Suprapubic skin (tissue), 4 donors: Measurements from ENCODE around the gene CYSRT1. TPM values are rescaled to one million over a fixed set of nuclear protein-coding genes. Genes with fewer than 3 reads are reported as not detected.
A peak's percentile ranks its signal among the peaks of the same experiment; 100 is the strongest.

Source experiments
- DNase-seq, 2 donors: peaks; one replicate each; pipeline ENCODE4 v3.0.0-alpha.2; 2019; ENCODE audit warnings: low spot score in 2 of 2
- H3K27ac ChIP-seq: fragments of 200-600 bp; sonication (generic); one replicate; pipeline ENCODE4 v1.5.1; 2019
- H3K27me3 ChIP-seq: fragments of 200-600 bp; sonication (generic); one replicate; pipeline ENCODE4 v1.5.1; 2019
- H3K36me3 ChIP-seq: fragments of 200-600 bp; sonication (generic); one replicate; pipeline ENCODE4 v1.5.1; 2019
- H3K4me1 ChIP-seq: fragments of 200-600 bp; sonication (generic); one replicate; pipeline ENCODE4 v1.5.1; 2019
- H3K4me3 ChIP-seq: fragments of 200-600 bp; sonication (generic); one replicate; pipeline ENCODE4 v1.5.1; 2019; ENCODE audit warnings: mild to moderate bottlenecking
- H3K9me3 ChIP-seq: fragments of 200-600 bp; sonication (generic); one replicate; pipeline ENCODE4 v1.5.1; 2019
- CTCF ChIP-seq, 2 donors: fragments of 200-600 bp in 1 of 2; fragments of 450-650 bp in 1 of 2; sonication (generic) in 1 of 2; IDR thresholded peaks; one replicate each; pipeline ENCODE4 v1.5.1; 2016 to 2019; ENCODE audit warnings: antibody characterized with exemption in 2 of 2, mild to moderate bottlenecking in 1 of 2, moderate library complexity in 1 of 2
- EP300 ChIP-seq: sonication (generic); formaldehyde crosslinking; IDR thresholded peaks from one replicate; pipeline ENCODE4 v1.6.1; 2017; ENCODE audit warnings: antibody characterized with exemption
- POLR2A ChIP-seq, 2 donors: fragments of 450-650 bp; IDR thresholded peaks; one replicate each; pipeline ENCODE4 v1.6.1; 2017; ENCODE audit warnings: antibody characterized with exemption in 2 of 2, mild to moderate bottlenecking in 2 of 2, moderate library complexity in 2 of 2
- POLR2AphosphoS5 ChIP-seq, 3 donors: sonication (generic); formaldehyde crosslinking; IDR thresholded peaks; one replicate each; pipeline ENCODE4 v1.6.1; 2017; ENCODE audit warnings: antibody characterized with exemption in 3 of 3
- WGBS: methylation state at CpG from one replicate; pipeline ENCODE4 v1.1.5; 2018; 5-methylcytosine and 5-hydroxymethylcytosine counted together
- total RNA-seq, 4 donors: library from RNA; depleted of rRNA; stranded (reverse); fragments of >200 nt; gene quantifications; one replicate each; pipeline ENCODE4 v1.1.0, GENCODE V29; 2016

Gene CYSRT1
- total RNA-seq, 4 donors from 2014 or later = 22.8 to 65.7 (median 44.2) TPM

- DNase-seq = no peak
- Histone ChIP-seq H3K27ac (no peak overlapping the region), H3K4me3 (no peak overlapping the region), H3K36me3 (no peaks in the 10 kb centered on the region), H3K4me1 (peaks cover 58% of the 10 kb centered on the region), H3K9me3 (no peaks in the 10 kb centered on the region), H3K27me3 (no peaks in the 10 kb centered on the region)
- 94% methylated on average over 14 of the region's 52 CpGs for WGBS
- TF ChIP-seq EP300 = no peak
- TF ChIP-seq CTCF (IDR thresholded peaks at IDR 0.05) = no peak
- no peak for TF ChIP-seq POLR2AphosphoS5 (IDR thresholded peaks at IDR 0.05)
- TF ChIP-seq POLR2A (IDR thresholded peaks at IDR 0.05) = no peak
Measured at GRCh38 chr9:137220317-137221094, 4.5 kb upstream of the CYSRT1 start.

- H3K9me3 ChIP-seq = no peaks in the 10 kb centered on the region
- no peak for DNase-seq
- no peak overlapping the region for H3K4me3 ChIP-seq
- WGBS = no CpG with 5 or more reads among the region's 14 CpGs
- H3K36me3 ChIP-seq = no peaks in the 10 kb centered on the region
- H3K27ac ChIP-seq = no peak overlapping the region
- TF ChIP-seq POLR2A (IDR thresholded peaks at IDR 0.05) = no peak
- TF ChIP-seq CTCF (IDR thresholded peaks at IDR 0.05) = no peak
- H3K27me3 ChIP-seq = no peaks in the 10 kb centered on the region
- H3K4me1 ChIP-seq = peaks cover 64% of the 10 kb centered on the region
Measured at GRCh38 chr9:137221095-137221505, 3.9 kb upstream of the CYSRT1 start.

- WGBS = no CpG with 5 or more reads among the region's 61 CpGs
- Histone ChIP-seq H3K4me3 (peak overlapping the region; percentile 63), H3K4me1 (peaks cover 66% of the 10 kb centered on the region), H3K27ac (peak overlapping the region; percentile 60), H3K36me3 (no peaks in the 10 kb centered on the region), H3K27me3 (no peaks in the 10 kb centered on the region), H3K9me3 (no peaks in the 10 kb centered on the region)
- DNase-seq = no peak
- TF ChIP-seq POLR2A (IDR thresholded peaks at IDR 0.05) (no peak), POLR2AphosphoS5 (IDR thresholded peaks at IDR 0.05) (no peak), CTCF (IDR thresholded peaks at IDR 0.05) (no peak), EP300 (no peak)
Measured at GRCh38 chr9:137221506-137222111, 3.4 kb upstream of the CYSRT1 start.

GRCh38 chr9:137222190-137223077 lies 2.5 kb upstream of the CYSRT1 start, which contains the start of gene RNF208:
Gene RNF208 (minus strand): TSS chr9:137222240. CDS start chr9:137221212, 1,028 bp downstream.
- Histone ChIP-seq H3K9me3 (no peaks in the 10 kb centered on the region), H3K4me1 (peaks cover 66% of the 10 kb centered on the region), H3K27me3 (no peaks in the 10 kb centered on the region), H3K4me3 (peak within 1 kb of the TSS; percentile 63), H3K36me3 (no peaks in the 10 kb centered on the region), H3K27ac (peak within 1 kb of the TSS; percentile 85)
- no peak for TF ChIP-seq POLR2A (IDR thresholded peaks at IDR 0.05)
- TF ChIP-seq CTCF (IDR thresholded peaks at IDR 0.05) = no peak
- no peak for TF ChIP-seq EP300
- no peak for TF ChIP-seq POLR2AphosphoS5 (IDR thresholded peaks at IDR 0.05)
- WGBS = 13% methylated on average over 6 of the region's 88 CpGs
- DNase-seq = no peak
